ENCODE measurements around the gene SLX1A.
"Not testable (repeated sequence)": the region's sequence is repeated elsewhere in the genome, so short reads cannot be mapped to it uniquely, and the experiment has no call there.

DNA sequence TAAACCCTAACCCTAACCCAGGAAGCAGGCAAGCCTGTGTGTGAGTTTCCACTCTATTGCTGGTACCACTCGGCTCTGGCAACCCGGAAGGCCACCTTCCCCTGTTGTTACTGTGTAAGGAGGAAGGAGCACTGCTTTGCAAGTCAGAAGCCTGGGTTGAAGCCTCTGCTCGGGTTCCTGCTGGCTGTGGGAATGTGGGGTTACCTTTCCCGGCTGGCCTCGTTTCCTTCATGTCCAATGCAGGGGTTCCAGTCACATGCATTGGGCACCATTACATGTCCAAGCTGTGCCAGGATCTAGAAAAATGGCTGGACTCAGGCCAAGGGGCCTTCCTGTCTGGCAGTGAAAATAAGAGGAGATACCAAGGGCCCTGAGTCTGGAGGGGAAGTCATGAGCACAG lies 23.4 kb downstream of the SLX1A start:
- TF ChIP-seq POLR2A (IDR thresholded peaks at IDR 0.05; ENCODE audit: low read depth); CTCF (IDR thresholded peaks at IDR 0.05): not testable (repeated sequence)
